Ovary (tissue), 3 donors: ENCODE data around the gene COMMD2.

Source experiments
- CTCF ChIP-seq, 3 donors: fragments of 450-650 bp in 2 of 3; fragments of 200-600 bp in 1 of 3; IDR thresholded peaks; one replicate each; pipeline versions ENCODE4 v1.5.1 to v1.8.0; 2016 to 2022; ENCODE audit warnings: antibody characterized with exemption in 3 of 3, mild to moderate bottlenecking in 1 of 3
- POLR2A ChIP-seq: fragments of 450-650 bp; IDR thresholded peaks from one replicate; pipeline ENCODE4 v1.6.1; 2017; ENCODE audit warnings: antibody characterized with exemption, mild to moderate bottlenecking, moderate library complexity
- donor health status: DM: no; HTN: no; CAD: no.

DNA sequence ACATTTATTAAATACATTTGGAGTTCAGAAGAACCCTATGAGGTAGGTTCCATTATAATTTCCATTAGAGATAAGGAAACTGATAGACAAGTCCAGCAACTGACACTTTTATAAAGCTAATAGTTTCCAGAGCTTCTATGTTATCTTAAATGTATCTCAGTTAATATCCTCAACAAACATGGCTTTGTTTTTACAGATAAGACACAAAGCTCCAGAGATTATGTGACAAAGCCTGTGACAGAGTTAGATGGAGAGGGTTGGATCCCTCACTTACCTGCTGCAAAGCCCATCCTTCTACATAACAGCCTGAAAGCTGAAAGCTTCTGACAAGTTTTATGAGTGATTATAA, 473 bp upstream of the COMMD2 start:
- TF ChIP-seq CTCF (IDR thresholded peaks at IDR 0.05), result no peak
- TF ChIP-seq POLR2A, result no peak
